ENCODE results near the gene SORCS3. TPM values are rescaled to one million over a fixed set of nuclear protein-coding genes. Genes with fewer than 3 reads are reported as not detected.

Gene SORCS3
- total RNA-seq, 4 donors from 2014 or later: 0.12 to 0.32 (median 0.15) TPM; not detected in 1

DNA sequence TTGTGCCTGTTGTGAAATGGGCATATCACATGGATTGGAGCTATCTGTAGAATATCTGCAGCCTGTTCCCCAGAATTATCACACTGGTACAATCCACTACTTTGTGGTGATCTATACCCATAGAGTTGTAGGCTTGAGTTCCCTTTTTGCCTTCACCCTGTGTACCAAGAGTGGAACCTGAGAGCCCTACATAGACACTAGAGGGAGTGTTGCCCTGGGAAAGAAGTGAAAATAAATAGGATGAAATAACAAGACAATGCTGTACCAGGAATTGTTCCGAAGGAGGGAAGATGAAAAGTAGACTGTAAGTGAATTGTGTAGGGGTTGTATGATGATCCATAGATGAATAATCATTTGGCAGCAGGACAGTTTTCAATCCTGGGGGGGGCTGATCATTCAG lies 9.0 kb downstream of the SORCS3 start:
- TF ChIP-seq CTCF (IDR thresholded peaks at IDR 0.05): no peak
- TF ChIP-seq POLR2A (IDR thresholded peaks at IDR 0.05): no peak
- intact Hi-C loops (cut with DNase I; ENCODE audit: low total_unique reads): no loop called here
- H3K4me3 ChIP-seq (ENCODE audit: low read depth, poor library complexity, severe bottlenecking): no peak overlapping the region
- 50 to 69% methylated on average over 1 of the region's 1 CpG for WGBS, 2 donors
- no peak for DNase-seq (ENCODE audit: low spot score in 2 of 2)

DNA sequence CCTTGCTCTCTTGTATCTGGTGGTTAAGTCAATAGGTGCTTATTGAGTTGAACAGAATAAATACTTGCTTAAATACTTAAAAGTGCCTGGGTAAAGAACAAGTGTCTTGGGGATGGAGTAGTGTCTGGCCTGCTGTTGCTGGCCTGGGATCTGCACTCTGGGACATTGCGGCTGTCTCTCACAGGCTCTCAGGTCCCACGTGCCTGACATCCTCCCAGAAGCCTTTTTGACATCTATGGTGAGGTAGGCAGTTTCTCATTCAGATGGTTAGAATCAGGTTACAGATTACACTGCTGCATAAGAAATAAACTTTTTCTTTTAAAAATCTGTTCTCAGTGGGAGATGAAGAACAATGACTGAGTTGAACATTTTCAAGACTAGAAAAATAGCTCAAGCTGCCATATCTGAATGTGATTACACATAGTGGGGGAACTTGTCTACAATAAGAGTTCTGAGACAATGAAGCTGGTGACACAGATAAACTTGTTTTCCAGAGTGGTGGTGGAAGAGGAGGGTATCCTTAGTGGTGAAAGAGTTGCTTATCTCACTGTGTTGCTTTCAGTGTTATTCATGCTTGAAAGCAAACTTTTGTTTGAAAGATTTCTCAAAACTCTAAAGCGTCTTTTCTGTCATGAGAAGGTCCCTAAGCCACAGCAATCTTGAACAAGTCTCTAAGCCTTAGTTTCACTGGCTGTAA lies 9.7 kb downstream of the SORCS3 start:
- WGBS, 2 donors: 72 to 73% methylated on average over 3 of the region's 3 CpGs
- TF ChIP-seq CTCF (IDR thresholded peaks at IDR 0.05) (no peak), POLR2A (IDR thresholded peaks at IDR 0.05) (no peak)
- no peak for DNase-seq (ENCODE audit: low spot score in 2 of 2)
- no peak overlapping the region for H3K4me3 ChIP-seq (ENCODE audit: low read depth, poor library complexity, severe bottlenecking)
- intact Hi-C loops (cut with DNase I; ENCODE audit: low total_unique reads): no loop called here

DNA sequence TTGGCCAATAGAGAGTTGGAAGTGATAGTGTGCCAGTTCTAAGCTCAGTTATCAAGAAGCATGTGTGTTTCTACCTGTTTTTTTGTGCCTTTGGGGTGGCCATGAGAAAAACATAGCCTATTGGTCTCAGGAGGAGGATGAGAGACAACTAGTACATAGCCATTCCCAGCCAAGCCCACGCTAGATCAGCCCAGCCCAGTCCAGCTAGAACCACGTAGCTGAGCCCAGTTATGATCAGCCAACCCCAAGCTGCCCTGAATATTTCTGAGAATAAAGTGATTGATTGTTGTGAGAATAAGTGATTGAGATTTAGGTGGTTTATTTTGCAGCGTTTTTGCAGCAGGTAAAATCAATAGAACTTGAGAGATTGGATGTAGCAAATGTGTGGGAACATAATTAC lies 15.9 kb downstream of the SORCS3 start:
- TF ChIP-seq CTCF (IDR thresholded peaks at IDR 0.05): no peak
- no peak for TF ChIP-seq POLR2A (IDR thresholded peaks at IDR 0.05)
- intact Hi-C loops (cut with DNase I; ENCODE audit: low total_unique reads): no loop called here
- H3K4me3 ChIP-seq (ENCODE audit: low read depth, poor library complexity, severe bottlenecking): no peak overlapping the region
- no peak for DNase-seq (ENCODE audit: low spot score in 2 of 2)
- WGBS, 2 donors: 82 to 83% methylated on average over 3 of the region's 3 CpGs

DNA sequence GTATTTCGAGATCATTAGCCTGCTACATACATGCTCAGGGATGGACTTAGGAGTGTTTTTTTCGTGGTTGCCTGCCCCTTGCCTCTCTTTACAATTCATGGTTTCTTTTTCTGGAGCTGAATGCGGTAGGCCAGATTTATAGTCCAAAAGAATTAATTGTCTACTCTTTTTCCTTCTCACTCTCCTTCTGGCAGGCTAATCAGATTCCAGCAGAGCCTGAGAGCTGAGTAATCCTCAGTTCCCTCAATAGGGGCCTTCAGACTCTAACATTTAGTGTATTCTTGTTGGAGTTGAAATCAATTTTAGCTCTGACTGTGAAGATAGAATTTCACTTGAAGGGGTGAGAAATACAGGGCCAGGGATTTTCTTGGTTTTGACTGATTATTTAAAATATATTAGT lies 16.4 kb downstream of the SORCS3 start:
- intact Hi-C loops (cut with DNase I; ENCODE audit: low total_unique reads): no loop called here
- 55 to 56% methylated on average over 3 of the region's 3 CpGs for WGBS, 2 donors
- TF ChIP-seq POLR2A (IDR thresholded peaks at IDR 0.05): no peak
- no peak for TF ChIP-seq CTCF (IDR thresholded peaks at IDR 0.05)
- no peak overlapping the region for H3K4me3 ChIP-seq (ENCODE audit: low read depth, poor library complexity, severe bottlenecking)
- DNase-seq (ENCODE audit: low spot score in 2 of 2): no peak

- whole genome bisulfite sequencing, 2 donors: 60 to 77% methylated on average over 1 of the region's 1 CpG
- TF ChIP-seq CTCF (IDR thresholded peaks at IDR 0.05): no peak
- no peak for TF ChIP-seq POLR2A (IDR thresholded peaks at IDR 0.05)
- H3K4me3 ChIP-seq (ENCODE audit: low read depth, poor library complexity, severe bottlenecking): no peak overlapping the region
- intact Hi-C loops (cut with DNase I; ENCODE audit: low total_unique reads): no loop called here
- no peak for DNase-seq (ENCODE audit: low spot score in 2 of 2)
These were observed 17.0 kb downstream of the SORCS3 start for GRCh38 chr10:104658067-104658466.

DNA sequence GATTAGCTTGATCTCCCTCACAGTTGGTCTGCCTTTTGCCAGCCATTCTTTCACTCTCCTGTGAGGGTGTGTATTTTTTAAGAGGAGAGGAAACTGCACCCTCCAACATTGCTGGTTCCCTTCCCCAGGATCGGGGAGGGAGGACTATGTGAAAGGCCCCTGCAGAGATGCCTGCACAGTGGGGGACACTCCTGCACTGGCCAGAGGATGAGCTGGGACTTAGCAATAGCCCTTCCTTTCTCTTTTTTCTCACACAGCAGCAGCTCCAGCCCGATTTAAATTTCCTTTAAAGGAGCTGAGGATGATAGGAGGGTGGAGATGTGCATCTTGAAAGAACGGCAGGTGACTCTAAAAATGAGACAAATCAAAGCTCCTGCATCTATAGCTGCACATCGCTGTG lies 18.7 kb downstream of the SORCS3 start:
- no peak overlapping the region for H3K4me3 ChIP-seq (ENCODE audit: low read depth, poor library complexity, severe bottlenecking)
- intact Hi-C loops (cut with DNase I; ENCODE audit: low total_unique reads): no loop called here
- WGBS, 2 donors: 56 to 63% methylated on average over 4 of the region's 4 CpGs
- DNase-seq (ENCODE audit: low spot score in 2 of 2): no peak
- TF ChIP-seq POLR2A (IDR thresholded peaks at IDR 0.05): no peak
- no peak for TF ChIP-seq CTCF (IDR thresholded peaks at IDR 0.05)

All from lower leg skin (tissue), 4 donors.